ENCODE data around the gene TMEM273.

TMEM273 gene

GRCh38 chr10:49128854-49129253, 59.3 kb downstream of the TMEM273 start:
- Histone ChIP-seq H3K9me3 (ENCODE audit: control insufficient read depth, low read length) (no peaks in the 10 kb centered on the region), H3K4me3 (ENCODE audit: low read length) (no peak overlapping the region), H3K4me1 (ENCODE audit: control insufficient read depth, insufficient read depth, low read length) (no peaks in the 10 kb centered on the region), H3K36me3 (ENCODE audit: control insufficient read depth, insufficient read depth, low read length) (no peaks in the 10 kb centered on the region), H3K9ac (ENCODE audit: low read length) (no peak overlapping the region), H3K27me3 (ENCODE audit: control insufficient read depth, insufficient read depth, low read length) (no peaks in the 10 kb centered on the region)

GRCh38 chr10:49123981-49124950, 63.9 kb downstream of the TMEM273 start:
- H3K4me1 ChIP-seq (ENCODE audit: control insufficient read depth, insufficient read depth, low read length), result no peaks in the 10 kb centered on the region
- no peak overlapping the region for H3K4me3 ChIP-seq (ENCODE audit: low read length)
- H3K27me3 ChIP-seq (ENCODE audit: control insufficient read depth, insufficient read depth, low read length), result no peaks in the 10 kb centered on the region
- no peaks in the 10 kb centered on the region for H3K9me3 ChIP-seq (ENCODE audit: control insufficient read depth, low read length)
- H3K36me3 ChIP-seq (ENCODE audit: control insufficient read depth, insufficient read depth, low read length), result no peaks in the 10 kb centered on the region
- H3K9ac ChIP-seq (ENCODE audit: low read length), result no peak overlapping the region

GRCh38 chr10:49120911-49121310, 67.3 kb downstream of the TMEM273 start:
- Histone ChIP-seq H3K4me3 (ENCODE audit: low read length) (no peak overlapping the region), H3K27me3 (ENCODE audit: control insufficient read depth, insufficient read depth, low read length) (peaks cover 11% of the 10 kb centered on the region), H3K9me3 (ENCODE audit: control insufficient read depth, low read length) (no peaks in the 10 kb centered on the region), H3K36me3 (ENCODE audit: control insufficient read depth, insufficient read depth, low read length) (no peaks in the 10 kb centered on the region), H3K9ac (ENCODE audit: low read length) (no peak overlapping the region), H3K4me1 (ENCODE audit: control insufficient read depth, insufficient read depth, low read length) (no peaks in the 10 kb centered on the region)

- no peaks in the 10 kb centered on the region for H3K9me3 ChIP-seq (ENCODE audit: control insufficient read depth, low read length)
- no peaks in the 10 kb centered on the region for H3K36me3 ChIP-seq (ENCODE audit: control insufficient read depth, insufficient read depth, low read length)
- H3K9ac ChIP-seq (ENCODE audit: low read length), result no peak overlapping the region
- H3K4me1 ChIP-seq (ENCODE audit: control insufficient read depth, insufficient read depth, low read length), result no peaks in the 10 kb centered on the region
- H3K27me3 ChIP-seq (ENCODE audit: control insufficient read depth, insufficient read depth, low read length), result peaks cover 17% of the 10 kb centered on the region
- no peak overlapping the region for H3K4me3 ChIP-seq (ENCODE audit: low read length)
Observed at GRCh38 chr10:49119746-49120145, 68.4 kb downstream of the TMEM273 start.

GRCh38 chr10:49118430-49119074, 69.6 kb downstream of the TMEM273 start:
- no peaks in the 10 kb centered on the region for H3K36me3 ChIP-seq (ENCODE audit: control insufficient read depth, insufficient read depth, low read length)
- H3K9ac ChIP-seq (ENCODE audit: low read length), result no peak overlapping the region
- H3K27me3 ChIP-seq (ENCODE audit: control insufficient read depth, insufficient read depth, low read length), result peaks cover 25% of the 10 kb centered on the region
- no peaks in the 10 kb centered on the region for H3K4me1 ChIP-seq (ENCODE audit: control insufficient read depth, insufficient read depth, low read length)
- no peak overlapping the region for H3K4me3 ChIP-seq (ENCODE audit: low read length)
- no peaks in the 10 kb centered on the region for H3K9me3 ChIP-seq (ENCODE audit: control insufficient read depth, low read length)

GRCh38 chr10:49117376-49118070, 70.7 kb downstream of the TMEM273 start:
- H3K36me3 ChIP-seq (ENCODE audit: control insufficient read depth, insufficient read depth, low read length), result no peaks in the 10 kb centered on the region
- H3K27me3 ChIP-seq (ENCODE audit: control insufficient read depth, insufficient read depth, low read length), result peaks cover 25% of the 10 kb centered on the region
- no peak overlapping the region for H3K9ac ChIP-seq (ENCODE audit: low read length)
- no peaks in the 10 kb centered on the region for H3K9me3 ChIP-seq (ENCODE audit: control insufficient read depth, low read length)
- no peaks in the 10 kb centered on the region for H3K4me1 ChIP-seq (ENCODE audit: control insufficient read depth, insufficient read depth, low read length)
- no peak overlapping the region for H3K4me3 ChIP-seq (ENCODE audit: low read length)

GRCh38 chr10:49116509-49117375, 71.4 kb downstream of the TMEM273 start:
- no peak overlapping the region for H3K9ac ChIP-seq (ENCODE audit: low read length)
- no peaks in the 10 kb centered on the region for H3K4me1 ChIP-seq (ENCODE audit: control insufficient read depth, insufficient read depth, low read length)
- no peak overlapping the region for H3K4me3 ChIP-seq (ENCODE audit: low read length)
- H3K27me3 ChIP-seq (ENCODE audit: control insufficient read depth, insufficient read depth, low read length), result peaks cover 25% of the 10 kb centered on the region
- H3K36me3 ChIP-seq (ENCODE audit: control insufficient read depth, insufficient read depth, low read length), result no peaks in the 10 kb centered on the region
- no peaks in the 10 kb centered on the region for H3K9me3 ChIP-seq (ENCODE audit: control insufficient read depth, low read length)

GRCh38 chr10:49115796-49116508, 72.2 kb downstream of the TMEM273 start:
- no peaks in the 10 kb centered on the region for H3K9me3 ChIP-seq (ENCODE audit: control insufficient read depth, low read length)
- no peak overlapping the region for H3K4me3 ChIP-seq (ENCODE audit: low read length)
- no peaks in the 10 kb centered on the region for H3K4me1 ChIP-seq (ENCODE audit: control insufficient read depth, insufficient read depth, low read length)
- H3K9ac ChIP-seq (ENCODE audit: low read length), result no peak overlapping the region
- H3K36me3 ChIP-seq (ENCODE audit: control insufficient read depth, insufficient read depth, low read length), result no peaks in the 10 kb centered on the region
- peaks cover 26% of the 10 kb centered on the region for H3K27me3 ChIP-seq (ENCODE audit: control insufficient read depth, insufficient read depth, low read length)

GRCh38 chr10:49115015-49115795, 73.0 kb downstream of the TMEM273 start, which contains the start of gene VSTM4:
TSS of gene VSTM4 (minus strand) at chr10:49115522. CDS start at chr10:49115485, 37 bp downstream.
- H3K4me3 ChIP-seq (ENCODE audit: low read length), result no peak within 1 kb of the TSS
- no peaks in the 10 kb centered on the region for H3K36me3 ChIP-seq (ENCODE audit: control insufficient read depth, insufficient read depth, low read length)
- H3K4me1 ChIP-seq (ENCODE audit: control insufficient read depth, insufficient read depth, low read length), result no peaks in the 10 kb centered on the region
- peaks cover 28% of the 10 kb centered on the region for H3K27me3 ChIP-seq (ENCODE audit: control insufficient read depth, insufficient read depth, low read length)
- H3K9me3 ChIP-seq (ENCODE audit: control insufficient read depth, low read length), result no peaks in the 10 kb centered on the region
- H3K9ac ChIP-seq (ENCODE audit: low read length), result peak within 1 kb of the TSS; percentile 47

GRCh38 chr10:49114718-49115014, 73.5 kb downstream of the TMEM273 start:
- H3K36me3 ChIP-seq (ENCODE audit: control insufficient read depth, insufficient read depth, low read length), result no peaks in the 10 kb centered on the region
- H3K9ac ChIP-seq (ENCODE audit: low read length), result peak overlapping the region; percentile 47
- H3K27me3 ChIP-seq (ENCODE audit: control insufficient read depth, insufficient read depth, low read length), result peaks cover 28% of the 10 kb centered on the region
- H3K4me3 ChIP-seq (ENCODE audit: low read length), result no peak overlapping the region
- H3K4me1 ChIP-seq (ENCODE audit: control insufficient read depth, insufficient read depth, low read length), result no peaks in the 10 kb centered on the region
- H3K9me3 ChIP-seq (ENCODE audit: control insufficient read depth, low read length), result no peaks in the 10 kb centered on the region
